WTC11 (cell line): ENCODE results near the gene LPP. TPM values are rescaled to one million over a fixed set of nuclear protein-coding genes. Genes with fewer than 3 reads are reported as not detected.

Source experiments
- ATAC-seq: fragments of 200-7000 bp; cut with Tn5 transposase; 2 replicates; pipeline ENCODE4 v1.10.0; 2021; ENCODE audit warnings: mild to moderate bottlenecking, moderate library complexity
- CTCF ChIA-PET: fragments of 300-600 bp; sonication (Branson Sonifier 250); formaldehyde crosslinking; loops from one replicate; lab custom pipeline; 2021; ENCODE audit warnings: antibody characterized with exemption; lab: Charles Lee
- POLR2A ChIA-PET: fragments of 350-600 bp; sonication (Branson Sonifier 250); formaldehyde crosslinking; loops from one replicate; lab custom pipeline; 2021; ENCODE audit warnings: antibody characterized with exemption; lab: Charles Lee
- DNase-seq: peaks from one replicate; pipeline ENCODE4 v3.0.0; 2021; ENCODE audit warnings: low spot score
- H3K27ac Mint-ChIP-seq: 2 replicates; pipeline ENCODE4 v1.8.0; 2021; ENCODE audit warnings: mixed read lengths
- H3K27me3 Mint-ChIP-seq: 2 replicates; pipeline ENCODE4 v1.8.0; 2021; ENCODE audit warnings: low read depth, mild to moderate bottlenecking, moderate library complexity, mixed read lengths
- H3K36me3 Mint-ChIP-seq: 2 replicates; pipeline ENCODE4 v1.8.0; 2021; ENCODE audit warnings: mixed read lengths
- H3K4me1 Mint-ChIP-seq: 2 replicates; pipeline ENCODE4 v1.8.0; 2022; ENCODE audit warnings: mixed read lengths
- H3K4me3 Mint-ChIP-seq: 2 replicates; pipeline ENCODE4 v1.8.0; 2021; ENCODE audit warnings: mild to moderate bottlenecking, moderate library complexity, mixed read lengths
- H3K9me3 Mint-ChIP-seq: 2 replicates; pipeline ENCODE4 v1.8.0; 2021; ENCODE audit warnings: mixed read lengths
- CDX4 ChIP-seq: fragments of 250-450 bp; sonication (Bioruptor Pico); IDR thresholded peaks from 2 replicates; pipeline ENCODE4 v1.9.0; 2021; ENCODE audit warnings: moderate library complexity, mild to moderate bottlenecking, inconsistent platforms, borderline replicate concordance
- GTF2I ChIP-seq: fragments of 250-450 bp; sonication (Bioruptor Pico); conservative IDR thresholded peaks from 2 replicates; pipeline ENCODE4 v1.4.0; 2021; ENCODE audit warnings: mild to moderate bottlenecking
- HMGXB4 ChIP-seq: sonication (generic); formaldehyde crosslinking; IDR thresholded peaks from 2 replicates; pipeline ENCODE4 v1.8.1; 2023; ENCODE audit warnings: mild to moderate bottlenecking, moderate library complexity, missing genetic modification reagents
- IRF2 ChIP-seq: sonication (generic); formaldehyde crosslinking; IDR thresholded peaks from 2 replicates; pipeline ENCODE4 v1.8.0; 2022; ENCODE audit warnings: low read depth, missing genetic modification reagents, borderline replicate concordance
- NFE2L1 ChIP-seq: sonication (generic); formaldehyde crosslinking; IDR thresholded peaks from 2 replicates; pipeline ENCODE4 v1.8.1; 2023; ENCODE audit warnings: missing genetic modification reagents
- NFYB ChIP-seq: sonication (generic); formaldehyde crosslinking; conservative IDR thresholded peaks from 2 replicates; pipeline ENCODE4 v1.8.0; 2022; ENCODE audit warnings: low read depth, missing genetic modification reagents
- NR1H2 ChIP-seq: sonication (generic); formaldehyde crosslinking; IDR thresholded peaks from 2 replicates; pipeline ENCODE4 v1.9.0; 2021; ENCODE audit warnings: mild to moderate bottlenecking, moderate library complexity, missing genetic modification reagents
- NR2C2 ChIP-seq: sonication (generic); formaldehyde crosslinking; IDR thresholded peaks from 2 replicates; pipeline ENCODE4 v1.8.0; 2022; ENCODE audit warnings: mild to moderate bottlenecking, missing genetic modification reagents
- OVOL2 ChIP-seq: fragments of 250-450 bp; sonication (Bioruptor Pico); IDR thresholded peaks from 2 replicates; pipeline ENCODE4 v1.9.0; 2021; ENCODE audit warnings: mild to moderate bottlenecking, borderline replicate concordance
- PRRX2 ChIP-seq: fragments of 250-450 bp; sonication (Bioruptor Pico); IDR thresholded peaks from 2 replicates; pipeline ENCODE4 v1.8.0; 2021; ENCODE audit warnings: mild to moderate bottlenecking
- SMAD4 ChIP-seq: sonication (generic); formaldehyde crosslinking; IDR thresholded peaks from 2 replicates; pipeline ENCODE4 v1.8.0; 2022; ENCODE audit warnings: mild to moderate bottlenecking, missing genetic modification reagents
- TEAD4 ChIP-seq: sonication (generic); formaldehyde crosslinking; IDR thresholded peaks from 2 replicates; pipeline ENCODE4 v1.8.0; 2022; ENCODE audit warnings: mild to moderate bottlenecking, missing genetic modification reagents
- TP53 ChIP-seq: sonication (generic); formaldehyde crosslinking; IDR thresholded peaks from 2 replicates; pipeline ENCODE4 v1.8.1; 2023; ENCODE audit warnings: mild to moderate bottlenecking, missing genetic modification reagents
- USF1 ChIP-seq: sonication (generic); formaldehyde crosslinking; IDR thresholded peaks from 2 replicates; pipeline ENCODE4 v1.8.0; 2022; ENCODE audit warnings: mild to moderate bottlenecking, missing genetic modification reagents
- ZBTB43 ChIP-seq: sonication (generic); formaldehyde crosslinking; IDR thresholded peaks from 2 replicates; pipeline ENCODE4 v1.8.1; 2023; ENCODE audit warnings: mild to moderate bottlenecking, missing genetic modification reagents
- ZNF232 ChIP-seq: sonication (generic); formaldehyde crosslinking; IDR thresholded peaks from 2 replicates; pipeline ENCODE4 v1.8.0; 2022; ENCODE audit warnings: mild to moderate bottlenecking, missing genetic modification reagents
- ZNF425 ChIP-seq: fragments of 250-450 bp; sonication (Bioruptor Pico); conservative IDR thresholded peaks from 2 replicates; pipeline ENCODE4 v1.9.0; 2021; ENCODE audit warnings: mild to moderate bottlenecking
- ZNF512 ChIP-seq: sonication (generic); formaldehyde crosslinking; IDR thresholded peaks from 2 replicates; pipeline ENCODE4 v1.8.1; 2022; ENCODE audit warnings: missing genetic modification reagents, borderline replicate concordance
- ZNF671 ChIP-seq: fragments of 250-450 bp; sonication (Bioruptor Pico); IDR thresholded peaks from 2 replicates; pipeline ENCODE4 v1.8.0; 2021; ENCODE audit warnings: mild to moderate bottlenecking
- total RNA-seq: library from RNA; stranded (reverse); gene quantifications from 3 replicates; pipeline ENCODE4 v1.2.3, GENCODE V29; 2021

LPP gene
- total RNA-seq, 1 experiment from 2014 or later: 49.6 TPM

- TF ChIP-seq TP53 (no peak), ZNF671 (no peak), ZNF512 (CRISPR knock-in tag) (no peak), HMGXB4 (CRISPR knock-in tag) (no peak), NR2C2 (CRISPR knock-in tag) (no peak)
- TF ChIP-seq, all 79 proteins: peak for 0
These were observed 79.4 kb downstream of the LPP start (continued) for GRCh38 chr3:188233320-188233719.

GRCh38 chr3:188234132-188234531, 80.2 kb downstream of the LPP start:
- Mint-ChIP-seq H3K4me1 (0 out of 2 replicates have a peak, but pooled peaks cover 2% of the 10 kb centered on the region), H3K27me3 (no peaks in the 10 kb centered on the region), H3K36me3 (no peaks in the 10 kb centered on the region)
- ChIA-PET CTCF (interaction anchor here (0.8 kb wide), 1 partner anchor 494 kb away, joined by 3 read pairs; no protein-coding TSS in a partner anchor), POLR2A (no interaction called here)
- TF ChIP-seq USF1 (CRISPR knock-in tag) (no peak), NR1H2 (no peak), ZNF232 (CRISPR knock-in tag) (no peak), CDX4 (CRISPR knock-in tag) (no peak), OVOL2 (CRISPR knock-in tag) (no peak), ZBTB43 (no peak), GTF2I (CRISPR knock-in tag) (no peak), NFYB (no peak), ZNF425 (CRISPR knock-in tag) (no peak), IRF2 (CRISPR knock-in tag) (no peak), SMAD4 (no peak), PRRX2 (CRISPR knock-in tag) (no peak), TEAD4 (CRISPR knock-in tag) (no peak), NFE2L1 (CRISPR knock-in tag) (no peak)
- TF ChIP-seq, all 79 proteins: peak for 0
- Mint-ChIP-seq H3K9me3 (no peaks in the 10 kb centered on the region), H3K4me3 (no peak overlapping the region), H3K27ac (no peak overlapping the region)
- DNase-seq: no peak
- no peak for ATAC-seq
